GM21528 (cell line): ENCODE measurements around the gene CD300C.
"Not testable (repeated sequence)": the region's sequence is repeated elsewhere in the genome, so short reads cannot be mapped to it uniquely, and the experiment has no call there.

Source experiments
- ATAC-seq: cut with Tn5 transposase; IDR thresholded peaks from one replicate; pipeline ENCODE4 v1.9.1; 2021; ENCODE audit warnings: mild to moderate bottlenecking, moderate library complexity; ENCODE audit not compliant: unreplicated experiment, low FRiP score

The CD300C gene

DNA sequence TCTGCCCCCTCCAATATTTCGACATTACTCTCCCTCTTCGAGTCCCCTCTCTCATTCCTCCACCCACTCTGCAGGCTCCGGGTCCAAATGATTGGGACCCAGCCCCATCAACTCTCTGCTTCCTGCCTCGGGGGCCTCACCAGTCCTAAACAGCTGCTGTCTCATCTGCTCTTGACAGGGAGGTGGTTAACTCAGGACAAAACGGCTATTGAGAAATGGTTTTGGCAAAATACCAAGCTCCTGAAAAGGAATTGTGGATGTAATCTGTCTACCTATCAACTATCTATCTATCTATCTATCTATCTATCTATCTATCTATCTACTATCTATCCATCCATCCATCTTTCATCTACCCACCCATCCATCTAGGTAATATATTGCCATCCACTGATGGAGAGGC, 19.2 kb upstream of the CD300C start:
- ATAC-seq: no peak

- no peak for ATAC-seq
Measured at GRCh38 chr17:74563358-74563757, 17.4 kb upstream of the CD300C start.

DNA sequence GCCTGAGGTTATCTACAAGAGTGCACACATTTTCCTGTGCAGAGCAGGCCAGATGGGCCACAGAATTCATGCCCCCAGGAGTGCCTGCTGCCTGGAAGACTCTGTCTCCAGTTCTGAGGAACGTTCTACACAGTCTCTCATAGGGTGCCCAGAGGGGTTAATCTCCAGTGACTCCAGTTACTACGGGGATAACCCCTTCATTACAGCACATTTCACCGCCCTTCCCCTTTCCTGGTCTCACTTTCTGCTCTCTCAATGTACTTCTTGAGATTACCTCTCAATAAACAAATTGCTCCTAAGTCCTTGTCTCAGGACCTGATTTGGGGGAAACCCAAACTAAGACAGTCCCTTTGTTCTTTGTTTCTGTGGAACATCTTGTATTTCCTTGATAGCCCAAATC, 15.7 kb upstream of the CD300C start:
- ATAC-seq: no peak

- no peak for ATAC-seq
Measured at GRCh38 chr17:74558882-74559519, 13.1 kb upstream of the CD300C start.

DNA sequence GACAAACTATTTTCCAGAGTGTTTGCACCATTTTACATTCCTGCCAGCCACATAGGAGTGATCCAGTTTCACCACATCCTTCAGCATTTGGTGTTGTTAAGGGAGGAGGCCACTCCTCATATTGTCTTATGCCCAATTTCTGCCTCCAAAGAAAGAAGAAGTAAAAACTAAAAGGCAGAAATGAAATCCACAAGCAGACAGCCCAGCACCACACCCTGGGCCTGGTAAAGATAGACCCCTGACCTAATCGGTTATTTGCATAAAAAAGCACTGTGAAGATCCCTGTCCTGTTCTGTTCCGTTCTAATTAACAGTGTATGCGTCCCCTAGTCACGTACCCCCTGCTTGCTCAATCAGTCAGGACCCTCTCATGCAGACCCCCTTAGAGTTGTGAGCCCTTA, 12.5 kb upstream of the CD300C start:
- not testable (repeated sequence) for ATAC-seq

DNA sequence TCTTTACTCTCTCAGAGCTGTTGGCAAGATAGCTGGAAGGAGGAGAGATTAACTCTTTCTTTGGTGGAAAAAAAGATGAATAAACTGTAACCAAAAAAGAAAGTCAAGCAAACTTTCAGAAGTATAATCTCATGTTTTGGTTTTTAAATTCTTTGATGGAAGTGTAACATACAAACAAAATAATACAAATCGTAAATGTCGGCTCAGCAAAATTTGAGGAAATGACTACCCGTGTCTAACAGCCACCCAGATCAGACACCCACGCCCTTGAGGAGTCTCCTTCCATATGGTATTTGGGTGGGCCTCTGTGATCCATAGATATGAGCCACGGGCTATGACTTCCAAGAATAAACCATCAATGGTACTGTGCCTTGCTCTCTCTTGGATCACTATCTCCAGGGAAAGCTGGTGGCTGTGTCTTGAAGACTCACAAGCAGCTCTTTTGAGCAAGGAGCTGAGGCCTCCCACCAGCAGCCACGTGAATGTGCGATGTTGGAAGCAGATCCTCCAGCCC, 9.6 kb upstream of the CD300C start:
- ATAC-seq: no peak

GRCh38 chr17:74554909-74555308, 9.0 kb upstream of the CD300C start:
- no peak for ATAC-seq

DNA sequence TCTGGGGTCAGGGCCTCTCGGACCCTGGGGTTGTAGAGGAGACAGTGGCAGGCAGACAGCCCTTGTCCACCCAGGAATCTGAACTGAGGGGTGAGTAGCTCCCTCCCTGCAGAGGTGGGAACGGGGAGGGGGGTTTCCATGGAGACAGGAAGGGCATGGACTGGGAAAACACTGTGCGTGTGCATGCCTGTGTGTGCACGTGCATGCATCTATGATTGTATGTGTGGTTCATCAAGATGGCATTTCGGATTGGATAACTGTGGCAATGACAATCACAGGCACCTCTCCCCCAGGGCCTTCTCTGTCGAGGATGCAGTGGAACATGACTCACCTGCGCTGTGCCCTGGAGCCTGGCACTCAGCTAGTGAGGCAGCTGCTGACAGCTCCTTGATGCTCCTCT, 6.1 kb upstream of the CD300C start:
- no peak for ATAC-seq

DNA sequence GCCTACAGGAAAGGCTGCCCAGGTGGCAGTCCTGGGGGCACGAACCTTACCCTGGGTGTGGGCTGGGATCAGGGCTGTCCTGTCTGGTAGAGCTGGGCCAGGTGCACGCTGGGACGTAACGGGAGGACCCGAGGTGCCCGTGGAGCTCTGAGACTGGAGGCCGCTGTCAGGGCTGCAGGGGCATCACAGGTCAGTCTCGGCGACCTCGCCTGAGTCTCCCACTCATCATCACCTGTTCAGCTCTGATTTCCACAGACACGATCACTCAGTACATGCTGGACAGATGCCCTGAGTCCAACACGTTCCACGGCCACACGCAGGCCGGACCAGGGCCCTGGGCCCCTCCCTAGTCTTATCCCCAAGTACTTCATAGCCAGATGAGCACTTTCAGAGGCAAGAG, 4.7 kb upstream of the CD300C start:
- ATAC-seq: no peak

GRCh38 chr17:74549343-74549742, 3.4 kb upstream of the CD300C start:
- no peak for ATAC-seq

GRCh38 chr17:74547736-74548135, 1.8 kb upstream of the CD300C start:
- no peak for ATAC-seq

- ATAC-seq: no peak
Measured at GRCh38 chr17:74547264-74547663, 1.3 kb upstream of the CD300C start.

GRCh38 chr17:74546586-74546985, 671 bp upstream of the CD300C start:
- ATAC-seq: no peak

DNA sequence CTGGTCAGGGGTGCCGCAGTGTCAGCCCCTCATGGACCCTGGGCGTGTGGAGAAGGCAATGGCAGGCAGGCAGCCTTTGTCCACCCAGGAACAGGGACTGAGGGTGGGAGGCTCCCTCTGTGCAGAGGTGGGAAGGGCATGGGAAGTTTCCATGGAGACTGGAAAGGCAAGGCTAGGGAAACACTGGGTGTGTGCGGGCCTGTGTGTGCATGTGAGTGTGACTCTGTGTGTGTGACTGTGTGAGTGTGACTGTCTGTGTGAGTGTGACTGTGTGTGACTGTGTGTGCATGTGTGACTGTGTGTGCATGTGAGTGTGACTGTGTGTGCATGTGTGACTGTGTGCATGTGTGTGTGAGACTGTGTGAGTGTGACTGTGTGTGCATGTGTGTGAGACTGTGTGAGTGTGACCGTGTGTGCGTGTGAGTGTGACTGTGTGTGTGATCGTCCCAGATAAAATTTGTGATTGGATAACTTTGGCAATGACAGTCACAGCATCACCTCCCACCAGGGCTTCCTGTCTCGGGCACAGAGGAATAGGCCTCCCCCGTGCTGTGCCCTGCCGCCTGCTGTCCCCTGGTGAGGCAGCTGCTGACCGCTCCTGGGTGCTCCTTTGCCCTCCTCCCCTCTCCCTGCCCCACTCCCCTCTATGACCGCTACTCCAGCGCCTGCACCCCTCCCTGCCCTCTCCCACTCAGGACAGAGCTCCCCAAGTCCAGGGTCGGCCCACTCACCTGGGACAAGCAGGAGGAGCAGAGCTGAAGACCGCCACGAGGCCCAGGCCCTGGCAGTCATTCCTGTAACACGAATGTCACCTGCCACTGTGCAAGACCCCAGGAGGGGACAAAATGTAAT, 698 bp downstream of the CD300C start:
- ATAC-seq: no peak

DNA sequence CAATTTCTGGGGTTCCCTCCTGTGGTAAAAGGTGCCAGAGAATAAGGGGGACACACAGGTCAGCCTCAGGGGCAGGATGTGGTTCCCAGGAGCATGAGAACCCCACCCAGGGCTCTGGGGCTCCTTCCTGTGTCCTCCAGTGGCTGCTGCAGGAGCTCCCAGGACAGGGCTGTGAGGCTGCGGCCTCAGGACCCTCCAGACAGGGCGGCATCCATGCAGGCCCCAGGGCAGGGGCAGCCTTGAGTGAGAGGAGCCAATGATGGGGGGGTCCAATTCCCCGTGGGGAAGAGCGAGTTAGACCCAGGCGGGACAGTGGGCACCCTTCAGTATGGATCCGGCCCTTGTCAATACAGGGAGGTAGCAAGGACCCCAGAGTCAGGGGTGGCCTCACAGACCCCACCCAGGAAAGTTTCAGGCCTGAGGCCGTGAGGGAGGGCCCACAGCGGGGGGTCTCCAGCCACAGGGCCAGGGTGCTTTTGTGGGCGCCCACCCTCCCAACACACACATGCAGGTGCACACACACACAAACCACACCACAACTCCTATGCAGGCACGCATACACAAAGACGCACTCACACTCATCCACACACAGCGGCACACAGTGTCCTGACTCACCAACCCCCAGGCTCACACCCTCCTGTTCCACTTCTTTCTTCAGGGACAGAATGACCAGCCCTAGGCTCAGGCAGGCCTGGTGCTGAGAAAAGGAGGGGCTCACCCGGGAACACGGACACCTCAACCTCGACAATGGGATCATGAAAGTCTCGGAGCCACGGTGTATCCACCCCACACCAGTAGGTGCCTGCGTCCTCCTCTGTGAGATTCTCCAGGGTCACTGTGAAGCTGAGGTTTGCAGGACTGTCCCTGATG, 1.8 kb downstream of the CD300C start:
- ATAC-seq: no peak

DNA sequence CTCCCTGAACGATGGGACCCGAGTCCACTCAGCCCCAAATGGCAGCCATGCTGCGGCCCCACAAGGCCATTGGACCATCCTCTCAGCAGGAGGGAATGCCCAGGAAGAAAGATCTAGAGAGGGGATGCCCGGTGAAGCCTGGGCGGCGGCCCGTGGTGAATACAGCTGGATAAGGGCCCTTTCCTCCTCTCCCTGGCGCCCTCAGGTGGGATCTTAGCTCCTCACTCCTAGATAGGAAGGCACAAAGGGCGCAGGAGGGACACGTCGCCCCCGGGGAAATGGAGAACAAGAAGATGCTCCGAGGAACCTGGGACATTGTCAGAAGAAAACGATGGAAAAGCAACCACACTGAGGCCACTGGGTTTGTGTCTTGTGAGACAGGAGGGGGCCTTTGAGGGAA, 2.5 kb downstream of the CD300C start:
- no peak for ATAC-seq

DNA sequence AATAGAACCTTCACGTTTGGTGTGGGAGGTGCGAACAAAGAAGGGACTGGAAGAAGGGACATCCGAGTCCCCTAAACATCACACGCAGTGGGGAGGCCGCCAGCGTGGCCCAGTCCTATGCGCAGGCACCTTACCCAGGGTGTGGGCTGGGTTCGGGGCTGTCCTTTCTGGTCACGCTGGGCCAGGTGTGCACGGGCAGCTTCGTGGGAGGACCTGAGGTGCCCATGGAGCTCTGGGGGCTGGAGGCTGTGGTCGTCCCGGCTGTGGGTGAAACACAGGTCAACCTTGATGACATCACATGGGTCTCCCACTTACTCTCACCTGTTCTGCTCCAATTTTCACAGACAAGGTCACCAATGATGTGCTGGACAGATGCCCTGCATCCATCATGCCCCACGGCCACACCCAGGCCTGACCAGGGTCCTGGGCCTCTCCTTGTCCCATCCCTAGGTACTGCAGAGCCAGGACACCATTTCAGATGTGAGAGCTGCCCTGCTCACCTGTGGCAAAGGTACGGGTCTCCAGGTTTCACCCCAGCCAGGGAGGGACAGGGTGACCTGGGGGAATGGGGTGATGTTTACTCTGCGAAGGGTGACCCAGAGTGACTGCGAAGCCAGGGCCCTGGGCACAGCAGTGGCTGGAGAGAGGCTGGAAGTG, 3.1 kb downstream of the CD300C start:
- ATAC-seq: no peak

- ATAC-seq: no peak
Measured at GRCh38 chr17:74542166-74542565, 3.7 kb downstream of the CD300C start.

- no peak for ATAC-seq
Measured at GRCh38 chr17:74541176-74542111, 4.5 kb downstream of the CD300C start.
